Stomach (tissue), 4 donors: ENCODE results near the gene CDCA3.

Experiments
- CTCF ChIP-seq, 7 experiments: fragments of 450-650 bp in 4 of 7; fragments of 200-600 bp in 3 of 7; sonication (generic) in 3 of 7; IDR thresholded peaks; one replicate each; pipeline ENCODE4 v1.5.1; 2016 to 2019; ENCODE audit warnings: antibody characterized with exemption in 7 of 7, control low read depth in 2 of 7, mild to moderate bottlenecking in 1 of 7
- EP300 ChIP-seq: sonication (generic); formaldehyde crosslinking; IDR thresholded peaks from one replicate; pipeline ENCODE4 v1.6.1; 2017; ENCODE audit warnings: antibody characterized with exemption
- POLR2A ChIP-seq, 4 donors: fragments of 450-650 bp; IDR thresholded peaks; one replicate each; pipeline ENCODE4 v1.6.1; 2016; ENCODE audit warnings: antibody characterized with exemption in 4 of 4, control low read depth in 2 of 4, mild to moderate bottlenecking in 1 of 4, moderate library complexity in 1 of 4
- POLR2AphosphoS5 ChIP-seq, 3 donors: sonication (generic); formaldehyde crosslinking; IDR thresholded peaks; one replicate each; pipeline ENCODE4 v1.6.1; 2016; ENCODE audit warnings: antibody characterized with exemption in 3 of 3

- TF ChIP-seq POLR2A (IDR thresholded peaks at IDR 0.05) (no peak), CTCF (IDR thresholded peaks at IDR 0.05) (no peak), POLR2AphosphoS5 (IDR thresholded peaks at IDR 0.05) (no peak), EP300 (no peak)
These were observed 31.7 kb downstream of the CDCA3 start for GRCh38 chr12:6819106-6820030.
